Lower lobe of right lung (tissue), 2 donors: Measurements from ENCODE around the gene MAN2A2. TPM values are rescaled to one million over a fixed set of nuclear protein-coding genes. Genes with fewer than 3 reads are reported as not detected.

Source experiments
- ATAC-seq, 2 donors: fragments of 200-7000 bp; cut with Tn5 transposase; one replicate each; pipeline ENCODE4 v1.9.1; 2020 to 2022; ENCODE audit warnings: mild to moderate bottlenecking in 2 of 2, moderate library complexity in 2 of 2
- DNase-seq: peaks from one replicate; pipeline ENCODE4 v3.0.0-alpha.2; 2020
- H3K27ac ChIP-seq: fragments of 200-600 bp; one replicate; pipeline ENCODE4 v1.8.0; 2022
- H3K27me3 ChIP-seq: fragments of 200-600 bp; one replicate; pipeline ENCODE4 v1.8.0; 2022; ENCODE audit warnings: low read depth
- H3K36me3 ChIP-seq: fragments of 200-600 bp; one replicate; pipeline ENCODE4 v1.8.0; 2022; ENCODE audit warnings: mild to moderate bottlenecking
- H3K4me1 ChIP-seq: fragments of 200-600 bp; one replicate; pipeline ENCODE4 v1.8.0; 2022
- H3K4me3 ChIP-seq: fragments of 200-600 bp; one replicate; pipeline ENCODE4 v1.8.0; 2022; ENCODE audit warnings: mild to moderate bottlenecking
- H3K9me3 ChIP-seq: fragments of 200-600 bp; one replicate; pipeline ENCODE4 v1.8.0; 2022
- CTCF ChIP-seq: fragments of 200-600 bp; IDR thresholded peaks from one replicate; pipeline ENCODE4 v1.8.0; 2022; ENCODE audit warnings: antibody characterized with exemption, mild to moderate bottlenecking
- intact Hi-C: fragments of 100-400 bp; cut with DNase I; formaldehyde crosslinking; loops from one replicate; pipeline ENCODE4 v1.11.0; 2022
- total RNA-seq: library from RNA; stranded (reverse); fragmentation: NEBNext Ultra II Directional; extraction: Animal tissue kit (Norgen Biotek cat#: 25700); gene quantifications from one replicate; pipeline ENCODE4 v1.2.1, GENCODE V29; 2021
- donor health status: DM: no; HTN: yes; CAD: no; lungs with severe emphysema.

Gene MAN2A2
- total RNA-seq, 1 donor from 2014 or later, result 96.9 TPM

GRCh38 chr15:90890839-90891238, 12.3 kb upstream of the MAN2A2 start:
- TF ChIP-seq CTCF, result no peak
- Histone ChIP-seq H3K27me3 (no peaks in the 10 kb centered on the region), H3K27ac (no peak overlapping the region), H3K9me3 (no peaks in the 10 kb centered on the region), H3K4me1 (peaks cover 16% of the 10 kb centered on the region), H3K4me3 (no peak overlapping the region), H3K36me3 (peaks cover 89% of the 10 kb centered on the region)
- intact Hi-C loops, result no loop called here
- ATAC-seq, result no peak
- DNase-seq, result no peak

DNA sequence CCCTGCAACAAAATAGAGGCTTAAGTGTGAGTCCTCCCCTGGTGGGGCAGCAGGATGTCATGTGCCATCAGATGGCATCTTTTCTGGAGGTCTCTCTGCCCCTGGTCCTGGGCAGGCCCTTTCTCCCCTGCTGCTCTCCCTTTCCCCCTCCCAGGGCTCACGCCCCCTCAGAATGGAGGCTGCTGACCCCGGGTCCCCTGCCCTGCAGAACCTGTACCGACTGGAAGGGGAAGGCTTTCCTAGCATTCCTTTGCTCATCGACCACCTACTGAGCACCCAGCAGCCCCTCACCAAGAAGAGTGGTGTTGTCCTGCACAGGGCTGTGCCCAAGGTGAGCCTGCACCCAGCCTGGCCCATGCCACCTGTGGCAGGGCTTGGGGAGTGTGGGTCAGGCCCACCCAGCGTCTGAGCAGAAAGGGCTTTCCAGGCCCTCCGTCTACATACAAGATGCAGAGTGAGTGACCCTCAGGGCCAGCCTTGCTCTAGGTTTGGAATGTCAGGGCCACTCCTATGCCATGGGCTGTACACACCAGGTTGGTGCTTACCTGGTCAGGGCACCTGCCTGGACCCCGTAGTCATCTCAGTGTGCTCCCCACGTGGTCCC, 11.7 kb upstream of the MAN2A2 start:
- intact Hi-C loops, result no loop called here
- H3K36me3 ChIP-seq, result peaks cover 95% of the 10 kb centered on the region
- no peak for TF ChIP-seq CTCF
- ATAC-seq (no peak), DNase-seq (peak; percentile 24)
- no peaks in the 10 kb centered on the region for H3K9me3 ChIP-seq
- H3K27me3 ChIP-seq, result no peaks in the 10 kb centered on the region
- no peak overlapping the region for H3K27ac ChIP-seq
- peaks cover 10% of the 10 kb centered on the region for H3K4me1 ChIP-seq
- no peak overlapping the region for H3K4me3 ChIP-seq

DNA sequence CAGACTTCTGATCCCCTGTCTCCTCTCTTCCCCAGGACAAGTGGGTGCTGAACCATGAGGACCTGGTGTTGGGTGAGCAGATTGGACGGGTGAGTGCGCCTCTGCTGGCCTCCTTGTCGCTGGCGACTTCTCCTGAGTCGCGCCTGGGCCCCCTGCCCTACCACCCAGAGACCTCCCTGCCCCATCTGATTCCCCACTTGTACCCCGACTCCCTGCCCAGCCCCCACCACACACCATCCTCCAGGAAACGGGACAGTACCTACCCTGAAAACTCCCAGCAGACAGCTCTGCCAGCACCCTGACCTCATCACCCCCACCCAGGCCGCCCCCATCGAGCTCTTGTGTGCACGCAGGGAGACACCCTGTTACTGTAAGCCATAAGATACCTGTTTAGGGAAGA, 11.1 kb upstream of the MAN2A2 start:
- ATAC-seq, result no peak

GRCh38 chr15:90892498-90893174, 10.5 kb upstream of the MAN2A2 start:
- Histone ChIP-seq H3K36me3 (peaks cover 84% of the 10 kb centered on the region), H3K27me3 (no peaks in the 10 kb centered on the region), H3K9me3 (no peaks in the 10 kb centered on the region), H3K4me3 (no peak overlapping the region), H3K4me1 (peaks cover 4% of the 10 kb centered on the region), H3K27ac (no peak overlapping the region)
- no peak for DNase-seq
- no peak for TF ChIP-seq CTCF
- no peak for ATAC-seq
- intact Hi-C loops, result no loop called here

More for the DNA sequence above, 11.1 kb upstream of the MAN2A2 start:
- no peak for DNase-seq
- Histone ChIP-seq H3K4me3 (no peak overlapping the region), H3K4me1 (peaks cover 4% of the 10 kb centered on the region), H3K36me3 (peaks cover 90% of the 10 kb centered on the region), H3K27ac (no peak overlapping the region), H3K27me3 (no peaks in the 10 kb centered on the region), H3K9me3 (no peaks in the 10 kb centered on the region)
- intact Hi-C loops, result no loop called here
- no peak for TF ChIP-seq CTCF

- DNase-seq, result no peak
- H3K27ac ChIP-seq, result no peak overlapping the region
- no peaks in the 10 kb centered on the region for H3K9me3 ChIP-seq
- ATAC-seq, result no peak
- H3K27me3 ChIP-seq, result no peaks in the 10 kb centered on the region
- intact Hi-C loops, result no loop called here
- H3K4me3 ChIP-seq, result no peak overlapping the region
- H3K36me3 ChIP-seq, result peaks cover 79% of the 10 kb centered on the region
- peaks cover 4% of the 10 kb centered on the region for H3K4me1 ChIP-seq
- TF ChIP-seq CTCF, result no peak
Observed at GRCh38 chr15:90893175-90894090, 9.7 kb upstream of the MAN2A2 start.
